ENCODE measurements around the gene GPRIN1. TPM values are rescaled to one million over a fixed set of nuclear protein-coding genes. Genes with fewer than 3 reads are reported as not detected.

GPRIN1 gene
- total and polyA plus RNA-seq, 7 donors = 0.18 to 1.2 (median 0.30) TPM

DNA sequence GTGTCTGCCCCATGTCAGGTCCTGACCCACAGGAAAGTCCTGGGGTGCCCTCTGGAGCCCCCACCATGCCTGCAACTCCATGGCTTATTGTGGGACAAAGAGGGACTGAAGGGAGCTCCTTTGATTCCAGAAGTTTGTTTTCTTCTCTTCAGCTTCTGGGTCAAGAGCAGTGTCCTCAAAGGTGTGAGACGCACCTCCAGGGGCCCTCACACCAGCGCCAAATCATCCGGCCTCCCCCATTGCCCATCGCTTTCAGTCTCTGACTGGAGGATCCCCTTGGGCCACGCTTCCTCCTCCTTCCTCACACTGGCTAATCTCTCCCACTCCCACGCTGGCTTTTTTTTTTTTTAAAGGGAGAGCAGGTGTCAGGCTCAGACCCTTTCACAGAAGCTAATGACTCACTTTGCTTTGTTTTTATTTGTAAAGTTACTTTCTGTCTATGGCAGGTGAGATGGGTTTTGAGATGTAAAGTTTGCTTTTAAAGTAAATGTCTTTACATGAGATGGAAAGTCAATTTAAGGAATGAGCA lies 44.1 kb downstream of the GPRIN1 start:
- Histone ChIP-seq H3K36me3 (ENCODE audit: insufficient read depth in 1 of 2, low read depth in 1 of 2) (no peaks in the 10 kb centered on the region), H3K4me3 (no peak overlapping the region), H3K27ac (no peak overlapping the region), H3K9me3 (no peaks in the 10 kb centered on the region), H3K4me1 (no peaks in the 10 kb centered on the region), H3K27me3 (ENCODE audit: insufficient read depth in 3 of 3, low read length in 2 of 3) (peaks cover 0 to 9% (median 0%) of the 10 kb centered on the region in 3 donors)
- ATAC-seq = no peak
- TF ChIP-seq, protein P1, sequence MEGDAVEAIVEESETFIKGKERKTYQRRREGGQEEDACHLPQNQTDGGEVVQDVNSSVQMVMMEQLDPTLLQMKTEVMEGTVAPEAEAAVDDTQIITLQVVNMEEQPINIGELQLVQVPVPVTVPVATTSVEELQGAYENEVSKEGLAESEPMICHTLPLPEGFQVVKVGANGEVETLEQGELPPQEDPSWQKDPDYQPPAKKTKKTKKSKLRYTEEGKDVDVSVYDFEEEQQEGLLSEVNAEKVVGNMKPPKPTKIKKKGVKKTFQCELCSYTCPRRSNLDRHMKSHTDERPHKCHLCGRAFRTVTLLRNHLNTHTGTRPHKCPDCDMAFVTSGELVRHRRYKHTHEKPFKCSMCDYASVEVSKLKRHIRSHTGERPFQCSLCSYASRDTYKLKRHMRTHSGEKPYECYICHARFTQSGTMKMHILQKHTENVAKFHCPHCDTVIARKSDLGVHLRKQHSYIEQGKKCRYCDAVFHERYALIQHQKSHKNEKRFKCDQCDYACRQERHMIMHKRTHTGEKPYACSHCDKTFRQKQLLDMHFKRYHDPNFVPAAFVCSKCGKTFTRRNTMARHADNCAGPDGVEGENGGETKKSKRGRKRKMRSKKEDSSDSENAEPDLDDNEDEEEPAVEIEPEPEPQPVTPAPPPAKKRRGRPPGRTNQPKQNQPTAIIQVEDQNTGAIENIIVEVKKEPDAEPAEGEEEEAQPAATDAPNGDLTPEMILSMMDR (IDR thresholded peaks at IDR 0.05) = no peak
- intact Hi-C loops (cut with DNase I) = no loop called here
- WGBS, 3 donors = 46 to 72% (median 58%) methylated on average over 6 of the region's 6 CpGs
- DNase-seq = no peak

DNA sequence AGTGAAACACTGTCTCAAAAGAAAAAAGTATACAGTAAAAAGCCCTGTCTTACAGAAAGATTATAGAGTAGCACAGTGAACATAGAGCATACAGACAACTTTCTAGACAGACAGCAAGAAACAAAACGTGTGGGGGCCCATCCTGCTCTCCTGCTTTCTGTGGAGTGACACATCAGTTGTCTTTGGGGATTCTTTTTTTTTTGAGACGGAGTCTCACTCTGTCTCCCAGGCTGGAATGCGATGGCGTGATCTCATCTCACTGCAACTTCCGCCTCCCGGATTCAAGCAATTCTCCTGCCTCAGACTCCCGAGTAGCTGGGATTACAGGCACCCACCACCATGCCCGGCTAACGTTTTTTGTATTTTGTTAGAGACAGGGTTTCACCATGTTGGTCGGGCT lies 46.0 kb downstream of the GPRIN1 start:
- H3K36me3 ChIP-seq (ENCODE audit: insufficient read depth in 1 of 2, low read depth in 1 of 2) = no peaks in the 10 kb centered on the region
- WGBS, 3 donors = 79 to 85% (median 82%) methylated on average over 10 of the region's 10 CpGs
- intact Hi-C loops (cut with DNase I) = no loop called here

DNA sequence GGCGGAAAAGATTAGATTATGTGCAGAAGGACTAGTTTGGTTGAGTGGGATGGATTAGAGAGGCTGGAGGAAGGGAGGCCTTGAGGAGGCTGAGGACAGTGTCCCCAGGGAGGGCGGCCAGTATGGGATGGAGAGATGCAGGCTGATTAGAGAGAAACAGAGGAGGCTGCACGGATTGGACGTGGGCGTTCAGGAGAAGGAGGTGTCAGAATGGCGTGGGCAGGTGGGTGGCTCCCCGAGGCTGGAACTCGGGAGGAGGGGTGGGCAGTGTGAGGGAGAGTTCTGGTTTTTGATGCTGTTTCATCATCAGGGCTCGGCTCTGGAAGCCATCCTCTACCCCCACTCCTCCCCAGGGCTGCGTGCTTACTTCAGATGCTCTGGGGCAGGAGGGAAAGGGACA lies 47.8 kb downstream of the GPRIN1 start:
- intact Hi-C loops (cut with DNase I) = no loop called here
- Histone ChIP-seq H3K27ac (no peak overlapping the region), H3K36me3 (ENCODE audit: insufficient read depth in 1 of 2, low read depth in 1 of 2) (no peaks in the 10 kb centered on the region), H3K4me3 (no peak overlapping the region), H3K4me1 (no peaks in the 10 kb centered on the region), H3K27me3 (ENCODE audit: insufficient read depth in 3 of 3, low read length in 2 of 3) (peaks cover 0 to 1% (median 0%) of the 10 kb centered on the region in 3 donors), H3K9me3 (no peaks in the 10 kb centered on the region)
- ATAC-seq = no peak
- TF ChIP-seq, protein P1 (IDR thresholded peaks at IDR 0.05) = no peak
- WGBS, 3 donors = 42 to 63% (median 46%) methylated on average over 10 of the region's 10 CpGs
- DNase-seq = no peak

More for the DNA sequence above, 46.0 kb downstream of the GPRIN1 start:
- Histone ChIP-seq H3K4me3 (no peak overlapping the region), H3K9me3 (no peaks in the 10 kb centered on the region), H3K27ac (no peak overlapping the region), H3K27me3 (ENCODE audit: insufficient read depth in 3 of 3, low read length in 2 of 3) (peaks cover 0 to 9% (median 0%) of the 10 kb centered on the region in 3 donors), H3K4me1 (no peaks in the 10 kb centered on the region)
- TF ChIP-seq, protein P1 (IDR thresholded peaks at IDR 0.05) = no peak
- no peak for ATAC-seq
- DNase-seq = no peak

DNA sequence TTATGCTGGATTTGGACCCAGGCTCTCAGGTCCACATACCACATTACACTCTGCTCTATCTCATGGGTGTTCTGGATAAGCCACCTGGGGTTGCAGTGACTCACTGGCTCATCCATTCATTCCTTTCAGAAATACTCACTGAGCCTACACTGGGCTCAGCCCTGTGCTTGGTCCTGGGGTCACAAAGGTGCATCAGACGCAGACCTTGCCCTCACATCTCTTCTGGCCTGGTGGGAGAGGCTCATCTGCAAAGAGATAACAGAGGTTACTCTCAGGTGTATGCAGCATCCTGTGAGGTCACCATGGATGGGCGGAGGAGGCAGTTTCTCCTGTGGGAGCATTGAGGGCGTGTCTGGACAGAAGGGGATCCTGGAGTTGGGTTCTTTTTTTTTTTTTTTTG lies 48.7 kb downstream of the GPRIN1 start:
- no peaks in the 10 kb centered on the region for H3K27me3 ChIP-seq (ENCODE audit: insufficient read depth in 3 of 3, low read length in 2 of 3)
- no peaks in the 10 kb centered on the region for H3K9me3 ChIP-seq
- intact Hi-C loops (cut with DNase I) = no loop called here
- TF ChIP-seq, protein P1 (IDR thresholded peaks at IDR 0.05) = no peak
- 84 to 91% (median 85%) methylated on average over 3 of the region's 3 CpGs for WGBS, 3 donors
- no peaks in the 10 kb centered on the region for H3K4me1 ChIP-seq
- no peak overlapping the region for H3K4me3 ChIP-seq
- no peaks in the 10 kb centered on the region for H3K36me3 ChIP-seq (ENCODE audit: insufficient read depth in 1 of 2, low read depth in 1 of 2)
- H3K27ac ChIP-seq = no peak overlapping the region
- DNase-seq (no peak), ATAC-seq (no peak)

DNA sequence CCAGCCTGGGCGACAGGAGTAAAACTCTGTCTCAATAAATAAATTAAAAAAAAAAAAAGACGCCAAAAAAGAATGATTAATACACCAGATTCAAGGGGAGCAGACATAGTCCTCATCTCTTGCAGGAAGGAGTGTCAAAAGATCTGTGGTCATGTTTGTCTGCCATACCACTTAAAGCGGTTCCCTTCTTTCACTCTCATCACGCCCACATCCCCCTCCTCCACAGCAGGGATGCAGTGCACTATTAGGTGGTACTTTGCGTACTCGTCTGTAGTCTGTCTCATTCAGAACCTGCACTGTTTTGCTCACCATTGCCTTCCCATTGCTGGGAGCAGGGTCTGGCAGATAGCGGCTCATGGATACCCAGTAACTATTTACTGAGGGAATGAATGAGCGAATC lies 49.6 kb downstream of the GPRIN1 start:
- intact Hi-C loops (cut with DNase I) = no loop called here
- TF ChIP-seq, protein P1 (IDR thresholded peaks at IDR 0.05) = no peak
- no peak for ATAC-seq

More for the DNA sequence above, 49.6 kb downstream of the GPRIN1 start:
- Histone ChIP-seq H3K27ac (no peak overlapping the region), H3K36me3 (ENCODE audit: insufficient read depth in 1 of 2, low read depth in 1 of 2) (no peaks in the 10 kb centered on the region), H3K4me3 (no peak overlapping the region), H3K4me1 (no peaks in the 10 kb centered on the region), H3K27me3 (ENCODE audit: insufficient read depth in 3 of 3, low read length in 2 of 3) (no peaks in the 10 kb centered on the region), H3K9me3 (no peaks in the 10 kb centered on the region)
- DNase-seq = no peak
- WGBS, 3 donors = 67 to 81% (median 76%) methylated on average over 8 of the region's 8 CpGs
